ENCODE results near the gene TBC1D5. TPM values are rescaled to one million over a fixed set of nuclear protein-coding genes. Genes with fewer than 3 reads are reported as not detected.

Gene TBC1D5
- polyA plus RNA-seq, 4 donors = 5.1 to 37.6 (median 12.4) TPM

DNA sequence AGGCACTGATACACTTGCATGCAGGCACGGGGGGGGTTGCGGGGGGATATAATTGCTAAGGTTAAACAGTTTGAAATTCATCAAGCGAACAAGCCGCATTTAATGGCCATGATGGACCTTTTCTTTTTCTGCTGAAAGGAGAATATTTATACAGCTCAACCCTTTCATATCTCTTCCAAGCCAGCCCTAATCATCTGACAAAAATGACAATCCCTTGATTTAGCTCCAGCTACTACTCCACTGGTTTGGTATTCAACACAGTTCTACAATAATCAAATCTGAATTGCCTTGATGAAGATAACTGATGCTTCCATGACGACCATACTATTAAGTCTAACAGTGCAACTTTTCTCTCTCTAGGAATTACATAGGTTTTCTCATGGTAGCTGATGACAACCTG lies 482.7 kb downstream of the TBC1D5 start:
- Histone ChIP-seq H3K27me3 (ENCODE audit: control insufficient read depth in 3 of 3, insufficient read depth in 3 of 3, low read length in 3 of 3) (no peaks in the 10 kb centered on the region), H3K4me1 (ENCODE audit: control insufficient read depth in 3 of 3, insufficient read depth in 2 of 3, low read depth in 1 of 3, low read length in 2 of 3) (no peaks in the 10 kb centered on the region), H3K4me3 (ENCODE audit: low read depth in 1 of 3, low read length in 3 of 3) (no peak overlapping the region), H3K36me3 (ENCODE audit: control insufficient read depth in 3 of 3, insufficient read depth in 2 of 3, low read depth in 1 of 3, low read length in 3 of 3) (no peaks in the 10 kb centered on the region), H3K9me3 (ENCODE audit: control insufficient read depth in 2 of 2, insufficient read depth in 1 of 2, low read depth in 1 of 2, low read length in 1 of 2) (no peaks in the 10 kb centered on the region), H3K27ac (ENCODE audit: low read depth in 1 of 3, low read length in 2 of 3) (no peak overlapping the region)
- DNase-seq = no peak
- FAIRE-seq = no peak
- 77 to 84% (median 81%) methylated on average over 5 of the region's 5 CpGs for WGBS, 3 donors

DNA sequence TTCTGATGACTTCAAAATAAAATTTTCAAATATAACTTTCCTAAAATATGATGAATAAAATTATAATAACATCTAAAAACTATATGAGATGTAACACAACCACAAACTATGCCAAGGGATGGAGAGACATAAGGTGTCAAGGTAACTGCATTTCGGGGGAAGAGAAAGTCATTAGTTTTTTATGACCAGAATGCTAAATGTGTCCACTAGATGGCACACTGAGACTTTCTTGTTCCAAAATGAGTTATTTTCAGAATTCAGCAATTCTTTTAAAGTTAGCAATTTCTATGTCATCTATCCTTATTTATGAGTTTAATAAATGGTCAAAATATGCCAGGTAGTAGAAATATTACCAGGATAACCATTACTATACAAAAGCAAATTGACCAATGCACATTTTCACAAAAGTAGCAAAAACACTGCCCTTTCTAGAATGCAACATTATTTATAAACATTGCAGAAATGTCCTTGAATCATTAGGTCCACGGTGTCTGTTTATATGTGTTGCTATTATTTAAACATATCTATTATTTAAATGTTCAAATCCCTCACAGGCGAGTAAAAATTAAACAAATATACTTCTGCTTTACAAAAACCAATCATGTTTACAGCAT lies 483.5 kb downstream of the TBC1D5 start:
- H3K4me1 ChIP-seq (ENCODE audit: control insufficient read depth in 3 of 3, insufficient read depth in 2 of 3, low read depth in 1 of 3, low read length in 2 of 3) = no peaks in the 10 kb centered on the region
- peak; percentile 36 to 47 for DNase-seq
- H3K27me3 ChIP-seq (ENCODE audit: control insufficient read depth in 3 of 3, insufficient read depth in 3 of 3, low read length in 3 of 3) = no peaks in the 10 kb centered on the region
- no peaks in the 10 kb centered on the region for H3K9me3 ChIP-seq (ENCODE audit: control insufficient read depth in 2 of 2, insufficient read depth in 1 of 2, low read depth in 1 of 2, low read length in 1 of 2)
- FAIRE-seq = no peak
- no peaks in the 10 kb centered on the region for H3K36me3 ChIP-seq (ENCODE audit: control insufficient read depth in 3 of 3, insufficient read depth in 2 of 3, low read depth in 1 of 3, low read length in 3 of 3)
- H3K27ac ChIP-seq (ENCODE audit: low read depth in 1 of 3, low read length in 2 of 3) = no peak overlapping the region
- 28 to 38% (median 33%) methylated on average over 3 of the region's 3 CpGs for WGBS, 3 donors
- H3K4me3 ChIP-seq (ENCODE audit: low read depth in 1 of 3, low read length in 3 of 3) = no peak overlapping the region

DNA sequence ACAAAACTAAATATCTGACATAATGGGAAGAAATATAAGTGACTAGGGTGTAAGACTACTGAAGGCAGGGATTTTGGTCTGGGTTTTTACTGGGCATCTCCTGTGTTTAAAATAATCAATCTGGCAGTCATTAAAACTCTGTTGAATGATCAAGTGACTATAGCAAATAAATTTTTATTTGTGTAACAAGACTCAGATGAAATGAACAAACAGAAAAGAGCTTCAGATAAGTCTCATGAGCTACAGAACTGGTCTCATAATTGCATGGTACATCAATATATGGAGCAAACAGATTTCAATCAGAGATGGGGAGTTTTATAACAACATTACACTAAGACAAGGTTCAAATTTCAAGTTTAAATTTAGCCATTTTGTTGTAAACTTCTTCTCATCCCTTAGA lies 485.2 kb downstream of the TBC1D5 start:
- Histone ChIP-seq H3K4me1 (ENCODE audit: control insufficient read depth in 3 of 3, insufficient read depth in 2 of 3, low read depth in 1 of 3, low read length in 2 of 3) (no peaks in the 10 kb centered on the region), H3K4me3 (ENCODE audit: low read depth in 1 of 3, low read length in 3 of 3) (no peak overlapping the region), H3K9me3 (ENCODE audit: control insufficient read depth in 2 of 2, insufficient read depth in 1 of 2, low read depth in 1 of 2, low read length in 1 of 2) (no peaks in the 10 kb centered on the region), H3K36me3 (ENCODE audit: control insufficient read depth in 3 of 3, insufficient read depth in 2 of 3, low read depth in 1 of 3, low read length in 3 of 3) (no peaks in the 10 kb centered on the region), H3K27ac (ENCODE audit: low read depth in 1 of 3, low read length in 2 of 3) (no peak overlapping the region), H3K27me3 (ENCODE audit: control insufficient read depth in 3 of 3, insufficient read depth in 3 of 3, low read length in 3 of 3) (no peaks in the 10 kb centered on the region)
- DNase-seq (no peak), FAIRE-seq (no peak)

DNA sequence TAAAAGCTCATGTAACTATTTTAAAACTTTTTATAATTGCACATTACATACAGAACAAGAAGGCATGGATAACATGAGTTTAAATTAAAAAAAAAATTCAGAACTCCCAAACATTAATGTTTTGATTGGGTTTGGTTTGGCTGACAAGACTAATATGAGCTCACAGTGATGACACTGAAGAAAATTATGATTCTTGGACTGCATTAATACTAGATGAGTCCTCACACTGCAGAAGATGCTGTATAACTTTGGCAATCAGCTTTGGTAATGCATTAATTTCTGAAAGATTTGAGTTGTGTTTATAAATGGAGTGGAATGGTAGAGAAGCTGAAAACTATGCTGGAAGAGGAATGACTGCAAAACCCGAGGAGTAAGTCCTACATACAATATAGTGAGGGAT lies 498.8 kb downstream of the TBC1D5 start:
- Histone ChIP-seq H3K36me3 (ENCODE audit: control insufficient read depth in 3 of 3, insufficient read depth in 2 of 3, low read depth in 1 of 3, low read length in 3 of 3) (no peaks in the 10 kb centered on the region), H3K4me3 (ENCODE audit: low read depth in 1 of 3, low read length in 3 of 3) (no peak overlapping the region), H3K27me3 (ENCODE audit: control insufficient read depth in 3 of 3, insufficient read depth in 3 of 3, low read length in 3 of 3) (no peaks in the 10 kb centered on the region), H3K9me3 (ENCODE audit: control insufficient read depth in 2 of 2, insufficient read depth in 1 of 2, low read depth in 1 of 2, low read length in 1 of 2) (no peaks in the 10 kb centered on the region), H3K27ac (ENCODE audit: low read depth in 1 of 3, low read length in 2 of 3) (no peak overlapping the region), H3K4me1 (ENCODE audit: control insufficient read depth in 3 of 3, insufficient read depth in 2 of 3, low read depth in 1 of 3, low read length in 2 of 3) (no peaks in the 10 kb centered on the region)
- DNase-seq (no peak), FAIRE-seq (no peak)
- 79 to 85% (median 80%) methylated on average over 1 of the region's 1 CpG for WGBS, 3 donors

DNA sequence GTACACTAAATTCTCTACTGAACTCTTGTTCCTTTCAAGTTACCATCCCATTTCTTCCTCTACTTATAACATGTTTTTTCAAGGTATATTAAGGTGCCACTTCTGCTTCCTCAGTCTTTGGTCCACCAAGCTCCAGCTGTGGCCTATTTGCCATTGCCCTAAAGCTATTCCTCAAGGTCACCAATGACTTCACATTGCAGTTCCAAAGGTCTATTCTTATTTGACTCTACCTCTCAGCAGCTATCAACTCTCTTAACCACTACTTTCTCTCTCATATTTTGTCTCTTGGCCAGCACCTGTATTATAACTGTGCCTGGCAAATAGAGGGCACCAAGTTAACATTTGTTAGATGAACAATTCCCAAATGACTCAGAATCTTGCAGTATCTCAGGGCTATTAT lies 503.0 kb downstream of the TBC1D5 start:
- DNase-seq (no peak), FAIRE-seq (no peak)
- peaks cover 0 to 3% (median 3%) of the 10 kb centered on the region in 3 donors for H3K36me3 ChIP-seq (ENCODE audit: control insufficient read depth in 3 of 3, insufficient read depth in 2 of 3, low read depth in 1 of 3, low read length in 3 of 3)
- no peaks in the 10 kb centered on the region for H3K27me3 ChIP-seq (ENCODE audit: control insufficient read depth in 3 of 3, insufficient read depth in 3 of 3, low read length in 3 of 3)
- H3K4me1 ChIP-seq (ENCODE audit: control insufficient read depth in 3 of 3, insufficient read depth in 2 of 3, low read depth in 1 of 3, low read length in 2 of 3) = no peaks in the 10 kb centered on the region
- H3K27ac ChIP-seq (ENCODE audit: low read depth in 1 of 3, low read length in 2 of 3) = no peak overlapping the region
- H3K4me3 ChIP-seq (ENCODE audit: low read depth in 1 of 3, low read length in 3 of 3) = no peak overlapping the region
- H3K9me3 ChIP-seq (ENCODE audit: control insufficient read depth in 2 of 2, insufficient read depth in 1 of 2, low read depth in 1 of 2, low read length in 1 of 2) = no peaks in the 10 kb centered on the region

DNA sequence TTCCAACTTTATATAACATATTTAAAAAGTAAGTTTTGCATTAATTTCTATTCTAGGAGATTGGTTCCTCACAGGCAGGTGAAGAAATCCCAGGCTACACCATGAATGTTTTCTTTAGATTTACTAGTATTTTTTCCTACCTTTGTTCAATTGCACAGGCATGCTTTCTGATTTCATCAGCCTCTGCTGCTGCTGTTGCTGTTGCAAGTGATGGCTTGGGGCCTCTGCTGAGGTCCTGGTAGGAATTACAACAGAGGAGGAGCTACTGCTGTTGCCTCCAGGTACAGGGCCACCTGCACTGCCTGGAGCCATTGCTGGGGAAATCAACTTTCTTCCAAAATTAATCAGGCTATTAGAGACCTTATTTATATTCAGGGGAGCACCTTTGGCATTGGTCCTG lies 504.4 kb downstream of the TBC1D5 start:
- no peaks in the 10 kb centered on the region for H3K4me1 ChIP-seq (ENCODE audit: control insufficient read depth in 3 of 3, insufficient read depth in 2 of 3, low read depth in 1 of 3, low read length in 2 of 3)
- no peaks in the 10 kb centered on the region for H3K9me3 ChIP-seq (ENCODE audit: control insufficient read depth in 2 of 2, insufficient read depth in 1 of 2, low read depth in 1 of 2, low read length in 1 of 2)
- DNase-seq (no peak), FAIRE-seq (no peak)
- no peak overlapping the region for H3K27ac ChIP-seq (ENCODE audit: low read depth in 1 of 3, low read length in 2 of 3)
- no peak overlapping the region for H3K4me3 ChIP-seq (ENCODE audit: low read depth in 1 of 3, low read length in 3 of 3)
- H3K27me3 ChIP-seq (ENCODE audit: control insufficient read depth in 3 of 3, insufficient read depth in 3 of 3, low read length in 3 of 3) = no peaks in the 10 kb centered on the region
- peaks cover 0 to 3% (median 3%) of the 10 kb centered on the region in 3 donors for H3K36me3 ChIP-seq (ENCODE audit: control insufficient read depth in 3 of 3, insufficient read depth in 2 of 3, low read depth in 1 of 3, low read length in 3 of 3)

DNA sequence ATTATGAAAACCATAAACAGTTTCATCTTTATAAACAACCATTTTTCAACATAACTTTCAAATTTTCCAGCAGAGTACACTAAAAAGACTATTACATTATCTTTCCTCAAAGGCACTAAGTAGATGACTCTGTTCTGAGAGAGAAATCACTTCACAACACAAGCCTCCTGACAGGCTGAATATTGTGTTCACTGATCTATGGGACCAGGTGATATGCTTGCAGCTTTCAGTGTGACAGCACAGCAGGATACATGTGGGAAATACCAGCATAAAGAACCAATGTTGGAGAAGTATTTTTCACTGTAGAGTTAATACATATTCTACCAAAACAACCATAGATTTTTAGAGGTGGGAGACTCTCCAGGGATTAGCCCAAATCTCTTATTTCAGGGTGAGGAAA lies 507.1 kb downstream of the TBC1D5 start:
- H3K27ac ChIP-seq (ENCODE audit: low read depth in 1 of 3, low read length in 2 of 3) = no peak overlapping the region
- peaks cover 0 to 3% (median 3%) of the 10 kb centered on the region in 3 donors for H3K36me3 ChIP-seq (ENCODE audit: control insufficient read depth in 3 of 3, insufficient read depth in 2 of 3, low read depth in 1 of 3, low read length in 3 of 3)
- H3K4me1 ChIP-seq (ENCODE audit: control insufficient read depth in 3 of 3, insufficient read depth in 2 of 3, low read depth in 1 of 3, low read length in 2 of 3) = no peaks in the 10 kb centered on the region
- H3K9me3 ChIP-seq (ENCODE audit: control insufficient read depth in 2 of 2, insufficient read depth in 1 of 2, low read depth in 1 of 2, low read length in 1 of 2) = no peaks in the 10 kb centered on the region
- no peaks in the 10 kb centered on the region for H3K27me3 ChIP-seq (ENCODE audit: control insufficient read depth in 3 of 3, insufficient read depth in 3 of 3, low read length in 3 of 3)
- H3K4me3 ChIP-seq (ENCODE audit: low read depth in 1 of 3, low read length in 3 of 3) = no peak overlapping the region
- no peak for DNase-seq
- no peak for FAIRE-seq

DNA sequence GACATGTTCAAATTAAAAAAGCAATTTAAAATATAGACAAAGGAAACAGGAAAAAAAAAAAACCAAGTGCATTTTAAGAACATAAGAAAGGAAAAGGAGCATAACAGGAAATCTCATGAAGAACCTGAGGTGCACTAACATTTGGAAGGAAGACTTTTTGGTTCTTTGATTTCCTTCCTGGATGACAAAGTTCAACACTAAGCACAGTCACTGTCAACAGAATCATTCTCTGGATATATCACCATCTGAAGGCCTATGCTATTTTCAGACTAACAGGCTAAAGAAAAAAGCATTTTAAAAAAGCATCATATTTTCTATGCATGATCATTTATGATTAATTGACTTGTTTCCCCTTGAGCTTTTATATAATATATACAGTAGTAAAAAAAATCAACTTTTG lies 508.0 kb downstream of the TBC1D5 start:
- no peaks in the 10 kb centered on the region for H3K9me3 ChIP-seq (ENCODE audit: control insufficient read depth in 2 of 2, insufficient read depth in 1 of 2, low read depth in 1 of 2, low read length in 1 of 2)
- H3K4me3 ChIP-seq (ENCODE audit: low read depth in 1 of 3, low read length in 3 of 3) = no peak overlapping the region
- H3K4me1 ChIP-seq (ENCODE audit: control insufficient read depth in 3 of 3, insufficient read depth in 2 of 3, low read depth in 1 of 3, low read length in 2 of 3) = no peaks in the 10 kb centered on the region
- DNase-seq (no peak), FAIRE-seq (no peak)
- H3K27me3 ChIP-seq (ENCODE audit: control insufficient read depth in 3 of 3, insufficient read depth in 3 of 3, low read length in 3 of 3) = no peaks in the 10 kb centered on the region
- H3K27ac ChIP-seq (ENCODE audit: low read depth in 1 of 3, low read length in 2 of 3) = no peak overlapping the region
- H3K36me3 ChIP-seq (ENCODE audit: control insufficient read depth in 3 of 3, insufficient read depth in 2 of 3, low read depth in 1 of 3, low read length in 3 of 3) = peaks cover 0 to 3% (median 3%) of the 10 kb centered on the region in 3 donors

DNA sequence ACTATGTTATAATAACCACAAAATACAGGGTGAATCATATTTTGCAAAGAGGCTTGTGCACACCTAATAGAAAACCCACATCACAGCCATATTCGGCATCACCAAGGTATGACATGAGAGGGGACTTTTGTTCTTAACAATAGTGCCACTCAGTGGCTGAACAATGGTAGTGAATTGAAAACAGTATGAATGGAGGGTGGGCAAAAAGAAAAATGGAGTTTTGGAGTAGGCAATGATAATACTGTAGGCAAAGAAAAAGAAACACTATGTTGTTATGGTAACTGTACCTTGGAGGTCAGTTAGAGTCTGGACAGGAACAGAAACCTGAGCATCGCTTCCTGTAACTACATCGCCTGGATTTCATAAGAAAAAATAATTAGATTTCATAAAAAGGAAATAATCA lies 509.0 kb downstream of the TBC1D5 start:
- Histone ChIP-seq H3K9me3 (ENCODE audit: control insufficient read depth in 2 of 2, insufficient read depth in 1 of 2, low read depth in 1 of 2, low read length in 1 of 2) (no peaks in the 10 kb centered on the region), H3K4me3 (ENCODE audit: low read depth in 1 of 3, low read length in 3 of 3) (no peak overlapping the region), H3K4me1 (ENCODE audit: control insufficient read depth in 3 of 3, insufficient read depth in 2 of 3, low read depth in 1 of 3, low read length in 2 of 3) (no peaks in the 10 kb centered on the region), H3K27me3 (ENCODE audit: control insufficient read depth in 3 of 3, insufficient read depth in 3 of 3, low read length in 3 of 3) (no peaks in the 10 kb centered on the region), H3K36me3 (ENCODE audit: control insufficient read depth in 3 of 3, insufficient read depth in 2 of 3, low read depth in 1 of 3, low read length in 3 of 3) (peaks cover 0 to 3% (median 3%) of the 10 kb centered on the region in 3 donors), H3K27ac (ENCODE audit: low read depth in 1 of 3, low read length in 2 of 3) (no peak overlapping the region)
- FAIRE-seq (no peak), DNase-seq (peak; percentile 50 to 61)
- WGBS, 3 donors = 51 to 68% (median 63%) methylated on average over 3 of the region's 3 CpGs
